ENCODE results near the gene FLNA. TPM values are rescaled to one million over a fixed set of nuclear protein-coding genes. Genes with fewer than 3 reads are reported as not detected.
A peak's percentile ranks its signal among the peaks of the same experiment; 100 is the strongest.

The FLNA gene
- total and polyA plus RNA-seq, 2 donors (not counting 3 experiments of a cell fraction or from before 2014, with no cell fraction given): 658 to 1,474 TPM

GRCh38 chrX:154384284-154384892, 10.0 kb upstream of the FLNA start:
- Histone ChIP-seq H3K4me2 (ENCODE audit: insufficient read depth, low read length) (no peak overlapping the region), H3K9ac (replicated peaks; ENCODE audit: extremely low read depth, insufficient read depth, low read length) (no peak overlapping the region), H3K9me3 (replicated peaks; ENCODE audit: control insufficient read depth, insufficient read depth, low read length) (no peaks in the 10 kb centered on the region), H3K9me1 (replicated peaks; ENCODE audit: control insufficient read depth, extremely low read depth, insufficient read depth, low read length) (no peaks in the 10 kb centered on the region), H3K36me3 (ENCODE audit: control insufficient read depth in 2 of 2, extremely low read depth in 1 of 2, insufficient read depth in 2 of 2, low read length in 2 of 2) (no peaks in the 10 kb centered on the region), H3K4me3 (replicated peaks in 1 of 3; ENCODE audit: insufficient read depth in 1 of 3, low read depth in 1 of 3, low read length in 3 of 3) (no peak overlapping the region), H3K27me3 (ENCODE audit: control insufficient read depth in 2 of 2, insufficient read depth in 2 of 2, low read length in 2 of 2) (no peaks in the 10 kb centered on the region), H3K4me1 (ENCODE audit: control insufficient read depth, extremely low read depth, insufficient read depth, low read length) (no peaks in the 10 kb centered on the region), H3K79me2 (ENCODE audit: control insufficient read depth, insufficient read depth, low read length) (peaks cover 16% of the 10 kb centered on the region), H3K27ac (ENCODE audit: insufficient read depth, low read depth, low read length) (no peak overlapping the region), H2AFZ (ENCODE audit: low read depth, low read length) (no peak overlapping the region), H4K20me1 (replicated peaks; ENCODE audit: control insufficient read depth, extremely low read depth, insufficient read depth, low read length) (no peaks in the 10 kb centered on the region)
- no TSS peak for BruUV-seq (replicated peaks)
- POLR2A ChIA-PET: no interaction called here
- FAIRE-seq (no peak), DNase-seq (ENCODE audit: low read depth, low spot score) (no peak)
- CTCF ChIA-PET: interaction anchor here (1.1 to 2.6 kb wide), 3 partner anchors 11 to 143 kb away, joined by 3 to 16 read pairs (median 7); partner anchors contain the start of gene FLNA
- TF ChIP-seq POLR2AphosphoS5 (IDR thresholded peaks at IDR 0.05; ENCODE audit: insufficient read depth, low read depth, low read length) (no peak), CTCF (IDR thresholded peaks at IDR 0.05; ENCODE audit: extremely low read depth in 1 of 2, insufficient read depth in 1 of 2, low read depth in 1 of 2, low read length in 2 of 2) (peak; percentile 30 to 44), POLR2A (IDR thresholded peaks at IDR 0.05; ENCODE audit: low read depth, low read length) (no peak), EZH2 (IDR thresholded peaks at IDR 0.05; ENCODE audit: borderline replicate concordance, low read depth, low read length, severe bottlenecking) (no peak)
- dilution Hi-C loops (cut with MboI; ENCODE audit: extremely low pct_ligation_motif_present, low sequenced_read_pairs) (no loop called here), intact Hi-C loops (cut with micrococcal nuclease) (no loop called here)
